Prostate gland (tissue), 2 donors: ENCODE data around the gene MMP15. TPM values are rescaled to one million over a fixed set of nuclear protein-coding genes. Genes with fewer than 3 reads are reported as not detected.
"Not testable (repeated sequence)": the region's sequence is repeated elsewhere in the genome, so short reads cannot be mapped to it uniquely, and the experiment has no call there.

ENCODE experiments used
- DNase-seq: peaks from one replicate; pipeline ENCODE4 v3.0.0-alpha.2; 2019; ENCODE audit warnings: low spot score
- H3K27ac ChIP-seq, 2 donors: fragments of 200-600 bp; sonication (generic); 2 replicates each; pipeline ENCODE4 v1.5.1; 2017 to 2019
- H3K27me3 ChIP-seq: fragments of 200-600 bp; sonication (generic); replicated peaks from 2 replicates; pipeline ENCODE4 v1.5.1; 2019; ENCODE audit not compliant: insufficient read depth
- H3K36me3 ChIP-seq, 2 donors: fragments of 200-600 bp; sonication (generic); 1 replicate in 1 of 2; 2 replicates in 1 of 2; pipeline versions ENCODE4 v1.5.1 to v1.8.1; 2017 to 2019
- H3K4me1 ChIP-seq: fragments of 200-600 bp; sonication (generic); replicated peaks from 2 replicates; pipeline ENCODE4 v1.5.1; 2019
- H3K4me3 ChIP-seq, 2 donors: fragments of 200-600 bp; sonication (generic); 2 replicates each; pipeline ENCODE4 v1.5.1; 2017 to 2019
- H3K9me3 ChIP-seq: fragments of 200-600 bp; sonication (generic); 2 replicates; pipeline ENCODE4 v1.5.1; 2017
- POLR2A ChIP-seq: fragments of 450-650 bp; IDR thresholded peaks from one replicate; pipeline ENCODE4 v1.6.1; 2016; ENCODE audit warnings: antibody characterized with exemption, mild to moderate bottlenecking
- POLR2AphosphoS5 ChIP-seq: sonication (generic); formaldehyde crosslinking; IDR thresholded peaks from one replicate; pipeline ENCODE4 v1.6.1; 2017; ENCODE audit warnings: antibody characterized with exemption
- WGBS: methylation state at CpG from one replicate; pipeline ENCODE4 v1.1.5; 2018; 5-methylcytosine and 5-hydroxymethylcytosine counted together
- intact Hi-C: fragments of 100-400 bp; cut with DNase I; formaldehyde crosslinking; loops from one replicate; pipeline ENCODE4 v1.14.2; 2022
- total RNA-seq, 2 donors: library from RNA; depleted of rRNA; stranded (reverse); fragments of >200 nt; gene quantifications; one replicate each; pipeline ENCODE4 v1.1.0, GENCODE V29; 2016
- TF ChIP-seq, protein P1 (sequence below), 4 experiments: fragments of 200-600 bp in 2 of 4; fragments of 450-650 bp in 2 of 4; sonication (generic) in 2 of 4; IDR thresholded peaks; 1 replicate in 3 of 4; 2 replicates in 1 of 4; pipeline ENCODE4 v1.5.1; 2016 to 2019; ENCODE audit warnings: antibody characterized with exemption in 4 of 4, mild to moderate bottlenecking in 2 of 4, moderate library complexity in 2 of 4

The MMP15 gene
- 100 to 1,000 TPM in 1 of 2 donors, 1 to 10 TPM in 1; 8.0 to 232 TPM for total RNA-seq

DNA sequence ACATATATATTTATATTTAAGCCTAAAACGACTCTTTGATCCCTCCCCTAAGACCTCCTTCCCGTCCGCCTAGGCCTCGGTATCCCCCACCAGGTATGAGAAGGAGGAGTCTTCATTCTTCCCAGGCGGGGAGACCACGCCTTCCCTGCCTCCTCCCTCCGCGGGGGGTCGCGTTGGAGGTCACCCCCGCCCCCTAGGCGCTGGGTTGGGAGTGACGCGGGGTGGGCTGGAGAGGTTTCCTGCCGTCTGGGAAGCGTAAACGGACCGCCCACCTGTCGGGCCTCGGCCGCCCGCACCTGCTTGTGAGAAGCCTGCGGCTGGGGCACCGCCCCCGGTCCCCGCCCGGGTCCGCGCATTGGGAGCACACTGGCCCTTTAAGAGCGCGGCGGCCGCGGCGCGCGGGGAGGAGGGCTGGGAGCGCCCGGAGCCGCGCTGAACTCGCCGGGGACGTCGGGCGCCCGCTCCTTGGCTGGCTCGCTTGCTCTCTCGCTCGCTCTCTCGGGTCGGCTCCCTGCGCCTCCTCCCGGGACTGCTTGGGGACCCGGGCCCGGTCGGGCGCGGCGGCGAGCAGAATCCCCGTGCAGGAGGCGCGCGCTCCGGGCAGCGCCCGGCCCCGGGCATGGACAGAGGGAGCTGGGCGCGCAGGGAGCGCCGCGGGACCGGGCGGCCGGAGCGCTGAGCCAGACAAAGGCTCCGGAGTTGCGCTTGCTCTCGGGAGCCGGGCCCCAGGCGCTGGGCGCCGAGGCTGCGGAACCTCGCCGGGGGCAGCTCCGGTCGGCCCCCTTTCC, at the start of gene MMP15:
Gene MMP15 (plus strand): TSS at position 404 of the 788 bp plus-strand sequence. CDS start 597 bp downstream, outside the sequence.
- intact Hi-C loops = loop anchor here (10.0 kb wide), 1 partner anchor 469 kb away; no protein-coding TSS in a partner anchor
- H3K27me3 ChIP-seq = no peaks in the 10 kb centered on the region
- no peaks in the 10 kb centered on the region for H3K9me3 ChIP-seq
- TF ChIP-seq POLR2AphosphoS5 = no peak
- peak; percentile 54 for TF ChIP-seq POLR2A
- TF ChIP-seq, protein P1, sequence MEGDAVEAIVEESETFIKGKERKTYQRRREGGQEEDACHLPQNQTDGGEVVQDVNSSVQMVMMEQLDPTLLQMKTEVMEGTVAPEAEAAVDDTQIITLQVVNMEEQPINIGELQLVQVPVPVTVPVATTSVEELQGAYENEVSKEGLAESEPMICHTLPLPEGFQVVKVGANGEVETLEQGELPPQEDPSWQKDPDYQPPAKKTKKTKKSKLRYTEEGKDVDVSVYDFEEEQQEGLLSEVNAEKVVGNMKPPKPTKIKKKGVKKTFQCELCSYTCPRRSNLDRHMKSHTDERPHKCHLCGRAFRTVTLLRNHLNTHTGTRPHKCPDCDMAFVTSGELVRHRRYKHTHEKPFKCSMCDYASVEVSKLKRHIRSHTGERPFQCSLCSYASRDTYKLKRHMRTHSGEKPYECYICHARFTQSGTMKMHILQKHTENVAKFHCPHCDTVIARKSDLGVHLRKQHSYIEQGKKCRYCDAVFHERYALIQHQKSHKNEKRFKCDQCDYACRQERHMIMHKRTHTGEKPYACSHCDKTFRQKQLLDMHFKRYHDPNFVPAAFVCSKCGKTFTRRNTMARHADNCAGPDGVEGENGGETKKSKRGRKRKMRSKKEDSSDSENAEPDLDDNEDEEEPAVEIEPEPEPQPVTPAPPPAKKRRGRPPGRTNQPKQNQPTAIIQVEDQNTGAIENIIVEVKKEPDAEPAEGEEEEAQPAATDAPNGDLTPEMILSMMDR (IDR thresholded peaks at IDR 0.05) = no peak
- WGBS = under 1% methylated on average over 55 of the region's 90 CpGs
- peaks cover 35% of the 10 kb centered on the region for H3K4me1 ChIP-seq
- H3K36me3 ChIP-seq = no peaks in the 10 kb centered on the region
- peak within 1 kb of the TSS; percentile 61 to 65 for H3K4me3 ChIP-seq
- H3K27ac ChIP-seq = peak within 1 kb of the TSS; percentile 67 to 81
- peak; percentile 65 for DNase-seq

DNA sequence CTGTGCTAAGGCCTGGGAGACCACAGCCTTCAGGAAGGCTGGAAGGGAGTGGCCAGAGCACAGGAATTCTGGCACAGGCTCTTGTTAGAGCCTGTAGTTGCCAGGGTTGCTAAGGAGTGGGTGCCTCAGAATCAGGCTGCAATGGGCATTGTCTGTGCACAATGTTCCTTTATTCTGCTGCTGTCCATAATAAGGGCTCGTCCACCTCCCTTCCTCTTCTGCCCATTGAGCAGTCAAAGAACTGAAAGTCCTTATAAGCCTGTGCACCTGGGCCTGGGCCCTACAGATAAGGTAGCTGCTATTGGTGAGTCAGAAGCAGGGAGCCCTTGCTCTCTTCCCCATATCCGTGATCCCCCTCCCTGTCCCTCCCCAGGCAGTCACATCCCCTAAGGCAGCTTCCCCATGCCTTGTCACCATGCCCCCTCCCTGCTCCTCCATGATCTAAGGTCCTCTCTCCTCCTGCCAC, 49.2 kb upstream of the MMP15 start:
- Histone ChIP-seq H3K9me3 (no peaks in the 10 kb centered on the region), H3K4me3 (no peak overlapping the region), H3K27ac (no peak overlapping the region), H3K36me3 (no peaks in the 10 kb centered on the region), H3K4me1 (no peaks in the 10 kb centered on the region), H3K27me3 (no peaks in the 10 kb centered on the region)
- DNase-seq = no peak
- intact Hi-C loops = no loop called here
- TF ChIP-seq POLR2A (no peak), POLR2AphosphoS5 (no peak)
- TF ChIP-seq, protein P1 (IDR thresholded peaks at IDR 0.05) = no peak
- 28% methylated on average over 2 of the region's 2 CpGs for WGBS

DNA sequence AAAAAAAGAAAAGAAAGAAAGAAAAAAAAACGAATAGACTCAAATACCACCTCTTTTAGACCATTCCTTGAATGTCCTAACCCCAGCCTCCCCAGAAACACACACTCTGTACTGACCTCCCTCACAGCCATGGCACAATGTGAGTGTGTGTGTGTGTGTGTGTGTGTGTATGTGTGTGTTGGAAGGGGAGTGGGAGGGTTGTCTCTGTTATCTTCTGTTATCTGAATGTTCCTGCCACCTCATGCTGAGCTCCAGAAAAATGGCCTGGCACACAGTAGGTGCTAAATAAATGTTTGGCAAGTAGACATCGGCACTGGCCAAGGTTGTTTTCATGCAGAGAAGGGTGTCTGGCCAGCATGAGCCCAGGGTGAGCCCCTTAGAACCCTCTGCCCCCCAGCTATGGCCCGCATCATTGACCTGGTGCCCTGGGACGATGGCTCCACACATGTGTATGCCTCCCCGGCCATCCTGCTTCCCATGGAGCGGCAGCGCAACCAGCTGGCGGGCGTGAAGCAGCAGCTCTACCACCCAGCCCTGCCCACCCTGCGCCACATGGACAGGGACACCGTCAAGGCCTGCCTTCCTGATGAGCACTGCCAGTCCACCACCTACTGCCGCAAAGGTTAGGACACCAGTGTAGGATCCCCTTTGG, 48.0 kb upstream of the MMP15 start:
- no peak overlapping the region for H3K4me3 ChIP-seq
- no peaks in the 10 kb centered on the region for H3K27me3 ChIP-seq
- H3K4me1 ChIP-seq = no peaks in the 10 kb centered on the region
- H3K27ac ChIP-seq = no peak overlapping the region
- intact Hi-C loops = no loop called here
- no peak for DNase-seq
- TF ChIP-seq POLR2A (no peak), POLR2AphosphoS5 (no peak)
- TF ChIP-seq, protein P1 (IDR thresholded peaks at IDR 0.05) = no peak
- 85% methylated on average over 12 of the region's 12 CpGs for WGBS
- H3K36me3 ChIP-seq = no peaks in the 10 kb centered on the region
- no peaks in the 10 kb centered on the region for H3K9me3 ChIP-seq

DNA sequence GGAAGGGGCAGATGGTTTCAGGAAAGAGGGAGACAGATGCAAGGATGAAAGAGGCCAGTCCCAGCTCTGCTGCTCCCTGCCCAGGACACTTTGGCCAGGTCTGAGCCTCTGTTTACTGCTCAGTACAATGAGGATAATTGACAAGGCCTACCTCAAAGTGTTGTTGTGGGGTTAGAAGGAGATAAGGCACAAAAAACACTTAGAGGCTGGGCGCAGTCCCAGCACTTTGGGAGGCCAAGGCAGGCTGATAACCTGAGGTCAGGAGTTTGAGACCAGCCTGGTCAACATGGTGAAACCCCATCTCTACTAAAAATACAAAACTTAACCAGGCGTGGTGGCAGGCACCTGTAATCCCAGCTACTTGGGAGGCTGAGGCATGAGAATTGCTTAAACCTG, 47.5 kb upstream of the MMP15 start:
- H3K27me3 ChIP-seq, H3K36me3 ChIP-seq, H3K4me1 ChIP-seq, intact Hi-C loops, H3K9me3 ChIP-seq, DNase-seq, H3K27ac ChIP-seq, H3K4me3 ChIP-seq: not testable (repeated sequence)
- WGBS = 100% methylated on average over 2 of the region's 2 CpGs

DNA sequence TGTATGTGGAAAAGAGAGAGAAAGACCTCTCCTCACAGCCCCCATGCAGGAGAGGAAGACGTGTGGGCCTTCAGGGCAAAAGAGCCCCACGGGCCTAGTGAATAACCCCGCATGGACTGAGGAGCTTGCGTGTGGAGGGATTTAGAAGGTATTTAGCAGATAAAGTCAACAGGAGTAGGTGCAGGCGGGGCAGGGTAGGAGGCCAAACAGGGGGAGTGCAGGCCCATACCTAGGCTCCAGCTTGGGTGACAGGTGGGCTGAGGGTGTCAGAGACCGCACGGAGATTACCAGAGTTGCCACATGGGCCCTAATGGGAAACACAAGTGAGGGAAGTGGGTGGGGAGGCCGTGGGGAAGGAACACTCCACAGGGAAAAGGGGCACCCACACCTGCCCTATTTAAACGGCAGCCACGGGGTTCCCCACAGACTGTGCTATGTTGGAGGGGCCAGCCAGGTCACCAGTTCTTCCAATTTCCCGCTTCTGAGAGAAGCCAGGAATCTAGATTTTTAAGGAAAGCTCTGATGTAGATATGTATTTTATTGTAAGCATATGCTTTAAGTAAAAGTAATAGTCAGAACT, 46.5 kb upstream of the MMP15 start:
- TF ChIP-seq POLR2A (no peak), POLR2AphosphoS5 (no peak)
- TF ChIP-seq, protein P1 (IDR thresholded peaks at IDR 0.05) = no peak
- 92% methylated on average over 11 of the region's 11 CpGs for WGBS
- intact Hi-C loops = no loop called here

More for the DNA sequence above, 46.5 kb upstream of the MMP15 start:
- Histone ChIP-seq H3K27ac (no peak overlapping the region), H3K4me1 (no peaks in the 10 kb centered on the region), H3K4me3 (no peak overlapping the region), H3K9me3 (no peaks in the 10 kb centered on the region), H3K36me3 (no peaks in the 10 kb centered on the region), H3K27me3 (no peaks in the 10 kb centered on the region)
- DNase-seq = no peak
